HG03565 (cell line): ENCODE measurements around the gene RAD51B.

Experiments used
- ATAC-seq: cut with Tn5 transposase; IDR thresholded peaks from one replicate; pipeline ENCODE4 v1.9.1; 2021; ENCODE audit warnings: mild to moderate bottlenecking, moderate library complexity; ENCODE audit not compliant: unreplicated experiment

RAD51B gene

DNA sequence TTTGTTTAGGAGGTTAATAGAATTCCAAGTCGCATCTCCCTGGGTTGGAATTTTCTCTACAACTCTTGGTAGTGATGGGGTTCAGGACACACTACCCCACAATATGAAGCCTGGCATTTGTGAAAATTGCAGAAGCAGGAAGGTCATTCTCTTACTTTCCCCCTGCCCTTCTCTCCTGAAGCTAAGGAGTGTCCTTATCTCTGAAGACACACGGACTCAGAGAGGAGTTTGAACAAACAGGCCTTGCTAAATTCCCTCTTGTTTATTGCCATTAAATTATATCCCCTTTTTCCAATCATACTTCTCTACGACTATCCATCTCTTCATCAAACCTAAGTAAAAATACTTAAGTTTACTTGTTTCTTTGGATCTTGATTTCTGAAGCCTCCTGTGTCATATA is 443.0 kb downstream of the RAD51B start:
- no peak for ATAC-seq

DNA sequence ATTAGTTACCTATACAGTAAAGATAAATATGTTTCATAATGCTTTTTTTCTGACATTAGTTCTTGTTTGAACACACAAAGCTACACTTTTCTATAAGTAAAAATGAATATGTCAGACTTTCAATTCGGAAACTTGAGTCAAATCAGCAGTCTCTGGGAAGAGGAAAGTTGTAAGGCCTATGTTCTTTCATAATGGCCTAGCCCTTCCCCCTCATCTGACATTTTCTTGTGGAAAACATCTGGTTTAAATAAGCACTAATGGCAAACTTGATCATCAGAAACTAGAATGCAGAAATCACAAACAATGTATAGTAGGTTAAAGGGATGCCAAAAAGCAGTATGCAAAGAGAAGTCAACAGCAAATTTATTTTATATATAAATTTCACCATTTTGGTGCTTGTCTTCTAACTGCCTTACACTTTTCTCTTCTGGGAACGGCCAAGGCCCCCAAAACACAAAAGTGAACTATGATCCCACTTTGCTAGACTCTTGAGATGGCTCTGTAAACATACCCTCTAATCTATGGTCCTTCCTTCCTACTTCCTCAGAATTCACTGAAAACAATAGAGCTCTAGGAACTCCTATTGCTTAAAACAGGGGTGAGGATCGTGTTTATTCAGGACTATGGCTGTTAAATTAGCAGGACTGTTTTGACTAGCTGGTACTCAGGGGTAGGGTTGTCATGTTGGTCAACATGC is 444.1 kb downstream of the RAD51B start:
- ATAC-seq = no peak

DNA sequence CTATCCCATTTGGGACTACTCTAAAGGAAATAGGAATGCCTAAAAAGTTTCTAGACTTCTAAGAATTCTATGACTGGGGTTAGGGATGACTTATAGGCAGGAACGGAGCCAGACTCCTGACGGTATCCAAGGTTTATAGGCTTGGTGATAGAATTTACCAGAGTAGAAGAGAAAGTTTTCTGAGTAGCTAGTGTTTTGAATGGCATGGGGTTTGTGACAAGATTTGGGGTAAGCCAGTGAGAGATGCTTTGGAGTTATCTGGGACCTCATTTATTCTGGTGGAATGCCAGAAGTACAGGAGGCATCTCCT is 444.6 kb downstream of the RAD51B start:
- no peak for ATAC-seq

DNA sequence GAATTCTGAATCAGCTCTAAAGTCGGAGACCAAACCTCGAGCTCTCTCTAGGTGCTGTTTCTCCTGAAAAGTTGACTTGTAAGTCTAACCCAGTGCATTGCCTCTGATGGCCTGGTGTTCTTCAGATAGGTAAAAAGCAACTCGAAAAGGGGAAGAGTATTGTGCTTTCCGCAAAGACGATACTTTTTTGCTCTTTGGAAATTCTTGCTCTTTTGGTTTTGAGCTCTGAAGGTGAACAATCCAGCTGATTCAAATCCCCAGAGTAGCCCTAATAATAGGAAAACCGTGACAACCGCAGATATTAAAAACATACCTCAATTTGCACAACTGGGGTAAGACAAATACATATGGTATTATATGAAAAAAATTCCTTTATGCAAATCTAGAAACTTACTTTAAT is 447.4 kb downstream of the RAD51B start:
- ATAC-seq = no peak

DNA sequence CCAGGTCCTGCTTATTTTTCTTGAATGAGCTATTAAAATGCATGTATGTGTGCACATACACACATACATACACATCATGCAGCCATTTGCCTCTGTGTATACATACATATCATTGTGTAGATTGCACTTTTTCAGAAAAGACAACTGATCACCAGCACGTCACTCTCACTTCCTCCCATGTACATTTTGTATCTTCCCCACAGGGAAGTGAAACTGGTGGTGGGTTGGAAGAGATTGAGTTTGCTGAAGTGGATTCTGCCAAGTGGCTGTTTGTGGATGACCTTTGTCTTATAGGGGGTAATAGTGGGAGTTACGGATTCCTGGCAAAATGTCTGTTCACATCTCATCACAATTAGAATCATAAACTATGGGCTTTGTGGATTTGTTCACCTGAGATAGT is 448.6 kb downstream of the RAD51B start:
- ATAC-seq = peak; percentile 56

DNA sequence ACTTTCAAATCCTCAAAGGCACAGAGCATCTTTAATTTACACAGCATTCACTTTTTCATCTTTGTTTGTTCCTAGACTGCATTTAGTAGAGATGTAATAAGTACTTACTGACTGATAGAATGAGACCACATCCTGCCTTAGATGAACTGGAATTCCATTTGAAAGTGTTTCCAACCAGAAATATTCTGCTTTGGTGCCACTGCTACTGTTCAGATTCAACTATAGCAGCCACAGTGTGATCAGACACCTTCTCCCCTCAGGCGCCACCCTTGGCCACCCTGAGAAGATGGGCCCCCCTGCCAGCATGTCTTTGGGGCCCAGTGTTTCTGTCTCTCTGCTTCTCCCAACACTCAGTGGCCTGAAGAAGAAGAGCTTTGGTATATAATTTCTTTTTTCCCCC is 449.1 kb downstream of the RAD51B start:
- ATAC-seq = peak; percentile 4

DNA sequence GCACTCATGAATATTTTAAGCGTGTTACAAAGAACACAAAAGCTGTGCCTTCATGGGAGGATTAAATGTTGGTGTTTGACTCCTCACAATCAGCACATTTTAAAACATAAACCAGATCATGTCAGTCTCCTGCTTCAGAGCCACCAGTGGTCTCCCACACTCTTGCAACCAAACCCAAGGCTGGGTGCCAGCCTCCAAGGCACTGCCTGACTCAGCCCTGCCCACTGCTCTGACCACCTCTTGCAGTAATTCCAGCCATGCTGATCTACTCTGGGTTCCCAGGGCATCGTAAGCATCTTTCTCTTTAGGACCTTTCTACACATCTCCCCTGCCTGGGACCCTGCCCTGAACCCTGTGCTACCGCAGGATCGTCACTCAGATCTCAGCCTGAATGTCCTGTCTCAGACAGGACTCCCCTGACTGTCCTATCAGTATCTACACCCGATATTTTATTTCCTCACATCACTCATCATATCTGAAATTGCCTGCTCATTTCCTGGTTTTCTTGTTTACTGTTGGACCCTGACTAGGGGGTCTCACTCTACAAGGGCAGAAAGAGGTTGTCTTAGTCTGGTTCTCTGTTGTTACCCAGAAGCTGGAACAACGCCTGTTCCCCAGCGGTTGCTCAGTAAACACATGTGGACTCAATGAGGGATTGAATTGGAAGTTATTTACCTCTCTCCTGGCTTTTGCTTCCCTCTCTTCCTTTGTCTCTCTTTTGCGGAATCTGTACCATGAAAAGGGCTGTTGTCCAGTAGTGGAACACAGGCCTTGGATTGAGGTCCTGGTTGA is 449.8 kb downstream of the RAD51B start:
- ATAC-seq = no peak

DNA sequence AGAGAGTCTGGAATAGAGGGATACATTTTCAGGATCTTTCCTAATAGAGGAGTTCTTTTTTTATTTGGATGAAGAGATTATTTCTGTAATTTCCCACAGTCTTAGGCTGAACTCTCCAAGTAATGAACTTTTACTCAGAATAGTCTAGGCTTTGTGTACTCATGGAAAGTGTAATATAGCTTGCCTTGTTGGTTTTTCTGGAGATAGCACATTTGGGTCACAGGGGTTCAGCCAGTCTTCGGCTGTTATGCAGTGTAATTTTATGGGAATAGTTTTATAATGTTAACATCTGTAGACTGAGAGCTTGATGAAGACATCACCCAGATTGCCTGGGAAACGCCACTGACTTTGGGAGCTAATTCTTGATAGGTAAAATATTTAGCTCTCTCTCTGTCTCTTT is 450.8 kb downstream of the RAD51B start:
- no peak for ATAC-seq

DNA sequence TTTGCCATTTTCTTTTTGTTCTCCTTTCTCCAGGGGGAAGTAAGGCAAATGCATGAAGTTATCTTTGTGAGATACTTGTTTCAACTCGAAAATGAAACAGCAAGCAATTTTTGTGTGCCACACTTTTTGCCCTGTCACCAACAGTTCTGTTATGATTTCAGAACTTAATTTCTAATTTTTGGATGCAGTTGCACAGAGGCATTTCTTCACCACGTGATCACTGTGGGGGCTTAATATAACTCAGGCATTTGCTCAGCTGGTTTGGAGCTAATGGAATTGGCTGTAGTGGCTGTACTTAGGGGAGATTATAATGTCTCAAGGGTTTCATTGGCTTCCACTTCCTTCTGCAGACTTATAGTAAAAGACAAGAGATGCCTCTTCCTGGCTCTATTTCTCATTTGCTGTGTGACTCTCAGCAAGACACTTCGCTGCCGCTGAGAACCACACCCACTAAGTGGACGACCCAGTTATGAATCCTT is 452.4 kb downstream of the RAD51B start:
- ATAC-seq = no peak

DNA sequence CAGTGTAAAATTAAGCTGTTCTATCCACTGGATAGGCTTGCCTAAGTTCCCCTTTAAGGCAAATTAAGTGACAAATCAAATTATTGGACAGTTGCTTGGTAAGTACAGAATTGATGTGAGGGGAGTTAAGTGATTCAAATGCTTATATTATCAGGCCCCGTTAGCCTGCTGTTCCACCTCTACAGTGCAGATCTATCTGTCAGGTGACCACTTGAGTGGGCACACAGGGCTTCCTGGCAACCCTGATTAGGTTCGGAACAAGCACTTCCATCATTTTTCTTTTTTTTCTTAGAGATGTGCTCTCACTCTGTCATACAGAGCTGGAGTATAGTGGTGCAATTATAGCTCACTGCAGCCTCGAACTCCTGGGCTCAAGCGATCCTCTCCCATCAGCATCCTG is 453.8 kb downstream of the RAD51B start:
- ATAC-seq = no peak

DNA sequence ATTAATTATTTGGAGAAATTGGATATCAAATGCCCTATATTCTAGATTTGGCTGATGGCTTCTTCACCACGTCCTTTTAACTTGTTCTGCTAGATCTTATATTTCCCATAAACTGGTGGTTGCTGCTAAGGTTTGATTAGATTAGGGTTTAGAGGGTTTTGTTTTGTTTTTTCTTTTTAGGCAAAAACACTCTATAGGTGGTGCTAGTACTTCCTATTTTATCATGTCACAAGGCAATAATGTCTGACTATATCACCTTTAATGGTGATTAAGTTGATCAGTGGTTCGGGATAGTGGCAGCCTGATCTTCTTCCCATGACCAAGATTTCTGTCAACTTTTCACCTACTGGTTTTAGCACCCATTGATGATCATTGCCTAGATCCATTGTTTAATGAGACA is 455.1 kb downstream of the RAD51B start:
- ATAC-seq = no peak

DNA sequence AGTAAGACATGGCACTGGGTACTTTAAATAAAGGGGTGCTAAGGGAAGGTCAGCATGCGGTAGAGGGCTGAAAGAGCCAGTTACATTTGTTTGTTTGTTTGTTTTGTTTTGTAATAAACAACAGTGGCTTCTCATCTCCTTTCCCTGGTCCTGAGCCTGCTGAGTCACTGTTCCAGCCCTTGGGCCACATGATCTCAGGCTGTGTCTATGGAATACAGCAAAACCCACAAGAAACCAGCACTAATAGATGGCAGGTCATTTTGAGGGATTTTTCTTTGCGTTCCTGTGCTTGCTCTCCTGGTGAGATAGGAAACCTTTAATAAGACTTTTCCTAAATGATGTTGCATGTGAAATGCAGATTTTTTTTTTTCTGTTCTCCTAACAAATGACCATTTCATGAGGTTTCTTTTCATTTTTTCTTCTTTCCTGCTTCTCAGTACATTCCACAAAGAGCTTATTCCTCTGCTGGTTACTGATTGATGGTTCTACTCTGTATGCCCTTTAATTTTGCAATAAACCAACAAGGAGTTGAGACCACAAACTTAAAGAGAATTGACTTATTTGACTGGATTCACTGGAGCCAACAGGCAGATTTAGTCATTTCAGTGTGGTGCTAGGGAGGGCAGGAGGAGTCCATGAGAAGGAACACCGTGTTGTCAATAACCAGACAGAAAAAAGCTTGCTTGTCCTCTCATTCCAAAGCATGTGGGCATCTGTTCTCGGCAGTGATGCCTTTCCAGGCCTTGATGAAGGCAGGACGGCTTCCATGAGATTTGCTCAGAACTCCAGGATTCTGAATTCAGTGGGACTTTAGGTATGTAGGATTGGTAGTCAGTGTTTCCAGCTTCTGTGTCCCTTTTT is 459.2 kb downstream of the RAD51B start:
- no peak for ATAC-seq

DNA sequence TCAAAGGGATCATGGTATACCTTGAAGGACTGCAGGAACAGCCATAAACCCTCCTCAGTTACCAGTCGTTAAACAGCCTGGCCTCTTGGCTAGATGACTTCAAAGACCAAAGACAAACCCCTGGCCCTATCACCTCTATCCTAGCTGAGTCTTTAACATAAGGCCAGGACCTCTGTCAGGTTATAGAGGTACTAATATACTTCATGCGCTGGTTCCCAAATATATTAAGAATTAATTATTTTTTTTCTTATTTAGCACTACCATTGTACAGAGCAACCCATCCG is 459.8 kb downstream of the RAD51B start:
- ATAC-seq = no peak

DNA sequence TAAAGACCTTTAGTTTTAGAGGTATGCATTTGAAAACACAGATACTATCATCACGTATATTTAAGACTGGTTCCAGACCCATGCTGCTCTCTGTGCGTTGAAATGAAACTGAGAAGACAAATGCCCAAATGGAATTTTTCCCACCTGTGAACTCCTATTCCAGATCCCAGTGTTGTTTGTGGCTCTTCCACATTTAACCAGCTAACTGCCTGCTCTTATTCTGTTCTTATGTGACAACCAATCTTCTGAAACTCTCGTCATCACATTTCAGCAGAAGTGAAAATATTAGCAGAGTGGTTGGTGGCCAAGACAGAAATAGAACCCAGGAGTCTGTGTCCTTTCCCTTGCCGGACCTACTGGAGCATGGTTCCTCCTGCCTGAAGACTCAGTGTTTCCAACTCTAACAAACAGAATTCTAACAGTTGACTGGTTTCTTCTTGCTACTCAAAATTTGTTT is 460.2 kb downstream of the RAD51B start:
- peak; percentile 26 for ATAC-seq

DNA sequence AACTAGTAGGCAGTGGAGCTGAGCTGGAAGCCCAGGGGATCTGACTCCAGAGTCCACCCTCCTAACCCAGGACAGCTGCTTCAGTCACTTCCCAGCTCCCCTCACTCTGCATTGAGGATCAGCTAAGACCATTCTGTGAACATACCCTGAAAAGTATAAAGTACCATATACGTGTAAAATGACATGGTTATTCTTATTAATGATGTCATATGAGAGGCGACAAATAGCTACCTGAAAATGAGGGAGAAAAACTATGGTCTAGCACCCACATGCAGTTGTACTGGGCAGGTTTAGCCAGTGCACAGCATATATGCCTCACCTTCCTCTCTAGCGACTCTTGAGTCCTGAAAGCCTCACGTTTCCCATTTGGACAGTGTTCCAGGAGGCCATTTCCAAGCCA is 461.9 kb downstream of the RAD51B start:
- ATAC-seq = no peak

DNA sequence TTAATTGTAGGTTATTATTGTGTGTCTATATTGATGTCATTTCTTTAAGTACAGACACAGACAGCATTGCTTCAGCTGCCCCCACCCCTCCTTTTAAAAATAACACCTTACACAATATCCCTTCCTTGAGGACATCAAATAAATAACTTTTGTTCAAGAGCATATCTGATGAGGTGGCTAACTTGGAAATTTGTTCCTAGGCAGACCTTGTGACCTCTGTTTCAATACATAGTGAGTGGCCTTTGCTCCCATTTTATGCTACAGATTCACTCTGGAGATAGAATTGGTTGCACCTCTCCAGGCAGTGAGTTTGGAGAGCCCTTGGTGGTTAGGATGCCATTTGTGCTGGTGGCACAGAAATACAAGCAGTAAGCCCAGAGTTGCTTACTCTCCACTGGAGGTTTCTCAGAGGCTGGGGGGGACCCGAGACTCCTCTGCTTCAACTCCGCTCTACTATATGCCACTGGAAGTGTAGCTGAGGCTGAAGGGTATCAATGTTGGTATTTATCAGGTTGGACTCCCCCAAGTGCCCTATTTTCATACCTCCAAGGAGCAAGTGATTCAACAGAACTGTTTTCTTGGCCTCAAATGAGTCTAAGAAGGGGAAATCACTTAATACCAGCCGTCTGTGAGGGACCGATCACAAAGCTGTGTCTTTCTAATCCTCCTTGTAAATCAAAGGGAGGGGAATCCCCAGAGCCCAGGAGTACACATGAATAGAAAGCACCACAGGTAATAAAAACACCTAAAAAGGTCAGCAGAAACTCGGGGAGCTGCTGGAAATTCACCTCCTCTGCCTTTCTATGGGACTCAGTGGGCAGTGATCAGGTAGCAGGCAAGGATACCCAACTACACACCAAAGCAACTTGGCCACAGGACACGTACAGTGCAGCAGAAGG is 463.1 kb downstream of the RAD51B start:
- ATAC-seq = no peak

DNA sequence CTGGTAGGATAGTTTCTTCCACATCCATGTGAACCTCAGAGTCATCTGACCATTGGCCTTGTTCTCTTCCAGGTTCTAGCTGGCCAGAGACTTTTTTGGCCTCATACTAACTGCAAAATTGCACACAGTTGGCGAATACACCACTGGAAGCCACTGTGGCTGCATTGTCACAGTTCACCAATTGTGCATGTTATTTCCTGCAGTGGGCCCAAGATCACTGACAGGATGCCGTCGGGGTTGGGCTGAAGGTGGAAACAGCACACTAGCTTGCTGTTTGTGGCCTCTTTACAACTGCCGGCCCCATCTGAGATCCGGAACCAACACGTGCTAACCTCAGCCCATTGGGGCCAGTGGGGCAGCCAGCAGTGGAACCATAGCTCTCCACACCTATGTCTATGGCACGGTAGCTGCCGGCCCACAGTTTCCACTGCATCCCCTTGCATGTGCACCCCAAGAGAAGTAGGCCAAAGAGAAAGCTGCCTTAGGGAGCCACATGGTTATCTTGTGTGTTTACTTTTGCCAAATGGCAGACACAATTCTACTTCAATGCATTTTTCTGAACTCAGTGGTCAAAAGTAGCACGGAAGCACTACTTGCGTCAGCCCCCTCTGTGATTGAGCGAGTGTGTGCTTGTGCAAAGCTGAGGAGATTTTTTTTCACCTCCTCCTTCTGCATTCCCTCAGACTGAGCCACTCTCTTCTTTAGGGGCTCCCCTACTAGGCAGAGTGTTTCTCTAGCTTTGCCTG is 464.0 kb downstream of the RAD51B start:
- peak; percentile 32 for ATAC-seq

DNA sequence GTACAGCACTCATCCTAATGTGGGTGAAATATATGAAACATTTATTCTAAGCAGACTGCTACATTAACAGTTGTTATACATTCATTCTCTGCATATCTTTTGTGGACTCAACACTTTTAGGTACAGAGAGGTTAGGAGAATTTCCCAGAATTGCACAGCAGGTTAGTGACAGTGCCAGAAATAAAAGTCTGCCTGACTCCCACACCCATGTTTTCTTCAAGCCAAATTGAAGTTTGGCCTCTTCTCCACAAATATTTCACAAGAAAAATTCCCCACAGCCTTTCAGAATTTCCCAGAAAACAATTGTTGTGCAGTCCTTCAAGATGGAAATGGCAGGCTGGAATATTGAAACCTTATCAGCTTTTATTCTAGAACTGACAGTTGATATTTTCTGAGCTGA is 464.8 kb downstream of the RAD51B start:
- no peak for ATAC-seq

DNA sequence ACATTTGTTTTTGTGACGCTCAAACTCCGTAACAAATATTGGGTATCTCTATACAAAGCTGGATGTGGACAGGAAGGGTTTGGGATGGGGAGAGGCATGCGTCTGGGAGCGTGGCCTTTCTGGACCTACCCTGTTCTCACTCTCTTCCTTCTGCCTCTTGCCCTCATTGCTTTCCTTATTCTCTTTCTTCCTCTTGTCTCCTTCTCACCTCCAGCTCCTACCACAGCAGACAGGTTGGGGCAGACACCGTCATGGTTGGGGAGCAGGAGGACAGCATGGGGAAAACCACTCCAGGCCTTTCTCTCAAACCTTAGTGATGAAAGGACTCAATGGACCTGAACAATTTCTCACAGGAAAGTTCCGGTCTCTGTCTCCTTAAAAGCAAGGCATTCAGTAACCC is 465.3 kb downstream of the RAD51B start:
- no peak for ATAC-seq
